Measurements from ENCODE around the gene CYB5R4.
"Not testable (repeated sequence)": the region's sequence is repeated elsewhere in the genome, so short reads cannot be mapped to it uniquely, and the experiment has no call there.

Gene CYB5R4

GRCh38 chr6:83948851-83949250 is 89.4 kb downstream of the CYB5R4 start:
- no peak overlapping the region for H3K4me2 ChIP-seq
- H3K27me3 ChIP-seq, result no peaks in the 10 kb centered on the region
- no peak for TF ChIP-seq Cebpa-rat (IDR thresholded peaks at IDR 0.05)
- no peak overlapping the region for H3K4me3 ChIP-seq
- no peak overlapping the region for H3K27ac ChIP-seq
- no peak overlapping the region for H3K9ac ChIP-seq
- no peaks in the 10 kb centered on the region for H3K4me1 ChIP-seq
- no peaks in the 10 kb centered on the region for H4K20me1 ChIP-seq
- 0 out of 22 replicates have a peak, but pooled peaks cover 0 to under 1% (median 0%) of the 10 kb centered on the region in 11 experiments for H3K36me3 ChIP-seq
- no peaks in the 10 kb centered on the region for H3K9me3 ChIP-seq (replicated peaks in 1 of 11)

GRCh38 chr6:83951423-83951822 is 91.9 kb downstream of the CYB5R4 start:
- H3K27ac ChIP-seq, H3K4me1 ChIP-seq: not testable (repeated sequence)

GRCh38 chr6:83952830-83953229 is 93.3 kb downstream of the CYB5R4 start:
- no peak overlapping the region for H3K9ac ChIP-seq
- H3K4me2 ChIP-seq, result no peak overlapping the region
- TF ChIP-seq Cebpa-rat (IDR thresholded peaks at IDR 0.05), result no peak
- H3K36me3 ChIP-seq, result peaks cover 0 to 26% (median 13%) of the 10 kb centered on the region in 11 experiments; a peak in 10 of 22 replicates
- no peaks in the 10 kb centered on the region for H4K20me1 ChIP-seq
- no peaks in the 10 kb centered on the region for H3K9me3 ChIP-seq (replicated peaks in 1 of 11)
- H3K4me3 ChIP-seq, result no peak overlapping the region
- H3K4me1 ChIP-seq, result no peaks in the 10 kb centered on the region
- no peak overlapping the region for H3K27ac ChIP-seq
- no peaks in the 10 kb centered on the region for H3K27me3 ChIP-seq

More at GRCh38 chr6:83951423-83951822, 91.9 kb downstream of the CYB5R4 start:
- H3K4me3 ChIP-seq; H3K9me3 ChIP-seq (replicated peaks in 1 of 11); H3K9ac ChIP-seq; H3K4me2 ChIP-seq; H3K27me3 ChIP-seq; H4K20me1 ChIP-seq: not testable (repeated sequence)
- H3K36me3 ChIP-seq, result peaks cover 0 to 19% (median 13%) of the 10 kb centered on the region in 11 experiments; a peak in 10 of 22 replicates

GRCh38 chr6:83954371-83954770 is 94.9 kb downstream of the CYB5R4 start:
- Histone ChIP-seq H3K4me3 (no peak overlapping the region), H3K9ac (no peak overlapping the region), H3K27ac (no peak overlapping the region), H3K4me2 (no peak overlapping the region), H3K27me3 (no peaks in the 10 kb centered on the region), H4K20me1 (no peaks in the 10 kb centered on the region), H3K36me3 (peaks cover 0 to 41% (median 14%) of the 10 kb centered on the region in 11 experiments; a peak in 12 of 22 replicates), H3K4me1 (no peaks in the 10 kb centered on the region), H3K9me3 (replicated peaks in 1 of 11) (no peaks in the 10 kb centered on the region)
- no peak for TF ChIP-seq Cebpa-rat (IDR thresholded peaks at IDR 0.05)

GRCh38 chr6:83958241-83958685 is 98.8 kb downstream of the CYB5R4 start:
- Histone ChIP-seq H3K9ac (no peak overlapping the region), H3K9me3 (replicated peaks in 1 of 11) (peaks cover 0 to 12% (median 0%) of the 10 kb centered on the region in 11 experiments; a peak in 5 of 22 replicates), H3K4me3 (no peak overlapping the region), H3K4me2 (no peak overlapping the region), H3K27me3 (no peaks in the 10 kb centered on the region), H3K27ac (no peak overlapping the region), H3K4me1 (no peaks in the 10 kb centered on the region; a peak in 1 of 20 replicates), H3K36me3 (peaks cover 0 to 62% (median 24%) of the 10 kb centered on the region in 11 experiments; a peak in 15 of 22 replicates), H4K20me1 (no peaks in the 10 kb centered on the region)
- no peak for TF ChIP-seq Cebpa-rat (IDR thresholded peaks at IDR 0.05)

DNA sequence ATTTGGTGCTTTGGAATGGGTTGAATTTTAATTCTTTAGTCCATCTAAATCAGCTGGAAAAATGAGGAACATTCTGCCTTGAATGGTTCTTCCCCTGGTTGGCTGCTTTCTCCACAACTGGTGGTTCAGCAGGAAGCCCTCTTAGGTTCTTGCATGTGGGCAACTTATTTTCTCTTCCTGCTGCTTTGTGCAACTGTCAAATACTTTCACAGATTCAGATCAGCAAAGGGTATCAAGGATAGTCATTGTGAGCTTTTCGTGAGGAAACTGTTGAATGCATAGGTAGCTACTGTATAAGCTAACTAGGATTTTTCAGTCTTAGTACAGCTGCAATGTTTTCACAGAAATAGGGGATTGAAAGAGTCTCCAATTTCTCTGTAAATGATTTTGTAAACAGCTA is 101.2 kb downstream of the CYB5R4 start:
- no peak for TF ChIP-seq Cebpa-rat (IDR thresholded peaks at IDR 0.05)
- Histone ChIP-seq H3K27ac (no peak overlapping the region), H3K9me3 (replicated peaks in 1 of 11) (peaks cover 7 to 32% (median 17%) of the 10 kb centered on the region in 11 experiments; a peak in 13 of 22 replicates), H3K4me1 (no peaks in the 10 kb centered on the region; a peak in 1 of 20 replicates), H3K27me3 (no peaks in the 10 kb centered on the region), H3K4me3 (no peak overlapping the region), H3K4me2 (no peak overlapping the region), H4K20me1 (no peaks in the 10 kb centered on the region), H3K36me3 (peaks cover 0 to 68% (median 36%) of the 10 kb centered on the region in 11 experiments; a peak in 17 of 22 replicates), H3K9ac (no peak overlapping the region)

DNA sequence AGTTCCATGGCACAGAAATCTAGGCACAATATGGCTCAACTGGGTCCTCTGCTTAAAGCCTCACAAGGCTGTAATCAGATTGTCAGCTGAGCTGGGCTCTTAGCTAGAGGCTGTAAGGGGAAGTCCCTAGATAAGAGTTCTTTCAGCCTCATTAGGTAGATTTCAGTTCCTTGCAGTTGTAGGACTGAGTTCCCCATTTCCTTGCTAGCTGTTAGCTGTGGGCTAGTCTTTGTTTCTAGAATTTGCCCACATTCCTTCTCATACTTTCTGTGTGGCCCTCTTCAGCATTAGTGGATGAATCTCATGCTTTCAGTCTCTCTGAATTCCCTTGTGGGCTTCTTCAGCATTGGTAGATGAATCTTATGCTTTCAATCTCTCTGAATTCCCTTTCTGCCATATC is 103.1 kb downstream of the CYB5R4 start:
- Histone ChIP-seq H3K27me3 (no peaks in the 10 kb centered on the region), H4K20me1 (no peaks in the 10 kb centered on the region), H3K4me1 (no peaks in the 10 kb centered on the region; a peak in 1 of 20 replicates), H3K9ac (no peak overlapping the region), H3K4me2 (no peak overlapping the region), H3K9me3 (replicated peaks in 1 of 11) (peaks cover 8 to 32% (median 23%) of the 10 kb centered on the region in 11 experiments; a peak in 16 of 22 replicates), H3K27ac (no peak overlapping the region), H3K36me3 (peaks cover 0 to 57% (median 32%) of the 10 kb centered on the region in 11 experiments; a peak in 16 of 22 replicates), H3K4me3 (no peak overlapping the region)
- TF ChIP-seq Cebpa-rat (IDR thresholded peaks at IDR 0.05), result no peak

GRCh38 chr6:83966539-83966938 is 107.0 kb downstream of the CYB5R4 start:
- H3K4me1 ChIP-seq, result no peaks in the 10 kb centered on the region
- no peaks in the 10 kb centered on the region for H4K20me1 ChIP-seq
- no peak overlapping the region for H3K9ac ChIP-seq
- H3K36me3 ChIP-seq, result peaks cover 0 to 33% (median 20%) of the 10 kb centered on the region in 11 experiments; a peak in 15 of 22 replicates
- H3K9me3 ChIP-seq (replicated peaks in 1 of 11), result peaks cover 8 to 32% (median 24%) of the 10 kb centered on the region in 11 experiments; a peak in 16 of 22 replicates
- no peak overlapping the region for H3K27ac ChIP-seq
- H3K27me3 ChIP-seq, result no peaks in the 10 kb centered on the region
- no peak overlapping the region for H3K4me3 ChIP-seq
- no peak for TF ChIP-seq Cebpa-rat (IDR thresholded peaks at IDR 0.05)
- no peak overlapping the region for H3K4me2 ChIP-seq

DNA sequence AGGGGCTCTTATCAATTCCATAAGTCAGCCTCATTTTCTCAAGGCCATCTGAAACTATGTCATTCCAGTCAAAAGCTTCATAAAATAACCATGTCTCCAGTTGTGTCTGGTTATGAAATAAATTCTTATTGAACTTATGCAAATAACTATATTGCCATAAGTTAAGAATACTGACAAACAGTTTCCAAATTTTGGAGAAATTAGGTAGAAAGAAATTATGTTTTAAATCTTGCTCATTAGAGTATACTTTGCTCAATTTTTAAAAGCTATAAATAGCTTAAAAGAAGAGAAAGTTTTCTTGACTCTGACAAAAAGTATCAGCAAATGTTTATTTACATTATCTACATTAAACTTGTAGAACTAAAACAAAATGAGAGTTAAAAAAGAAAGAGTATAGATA is 111.1 kb downstream of the CYB5R4 start:
- Histone ChIP-seq H3K4me1 (no peaks in the 10 kb centered on the region), H3K27me3 (no peaks in the 10 kb centered on the region), H3K36me3 (0 out of 22 replicates have a peak, but pooled peaks cover 0 to 3% (median 0%) of the 10 kb centered on the region in 11 experiments), H3K9me3 (replicated peaks in 1 of 11) (peaks cover 0 to 15% (median 3%) of the 10 kb centered on the region in 11 experiments; a peak in 9 of 22 replicates), H3K9ac (no peak overlapping the region), H3K4me2 (no peak overlapping the region), H4K20me1 (no peaks in the 10 kb centered on the region), H3K4me3 (no peak overlapping the region), H3K27ac (no peak overlapping the region)
- TF ChIP-seq Cebpa-rat (IDR thresholded peaks at IDR 0.05), result no peak

All from BLaER1 treated with 17β-estradiol and CSF1 and Interleukin-3, amounts not matched to agents 10 nM and 100 nM (cell line).